ENCODE data around the gene ADRA2B. TPM values are rescaled to one million over a fixed set of nuclear protein-coding genes. Genes with fewer than 3 reads are reported as not detected.

The ADRA2B gene
- total RNA-seq, 1 experiment from 2014 or later = not detected

- no peak for DNase-seq (ENCODE audit: low spot score)
These were observed 22.1 kb upstream of the ADRA2B start, which contains the start of gene ASTL for GRCh38 chr2:96138179-96139145. Gene ASTL, minus strand, starts transcription at chr2:96138502. Its CDS starts 66 bp downstream, at chr2:96138436.

- no peak for DNase-seq (ENCODE audit: low spot score)
These were observed 21.2 kb upstream of the ADRA2B start for GRCh38 chr2:96137321-96138178.

GRCh38 chr2:96136129-96136720 lies 19.9 kb upstream of the ADRA2B start:
- DNase-seq (ENCODE audit: low spot score) = no peak

GRCh38 chr2:96135621-96136020 lies 19.2 kb upstream of the ADRA2B start:
- no peak for DNase-seq (ENCODE audit: low spot score)

- DNase-seq (ENCODE audit: low spot score) = no peak
These were observed 18.8 kb upstream of the ADRA2B start for GRCh38 chr2:96135171-96135570.

- DNase-seq (ENCODE audit: low spot score) = no peak
These were observed 18.1 kb upstream of the ADRA2B start for GRCh38 chr2:96134421-96134820.

GRCh38 chr2:96131813-96132745 lies 15.7 kb upstream of the ADRA2B start:
- DNase-seq (ENCODE audit: low spot score) = no peak

GRCh38 chr2:96131152-96131812 lies 14.9 kb upstream of the ADRA2B start:
- no peak for DNase-seq (ENCODE audit: low spot score)

GRCh38 chr2:96130483-96130882 lies 14.1 kb upstream of the ADRA2B start:
- DNase-seq (ENCODE audit: low spot score) = no peak

GRCh38 chr2:96129528-96130120 lies 13.3 kb upstream of the ADRA2B start:
- no peak for DNase-seq (ENCODE audit: low spot score)

- no peak for DNase-seq (ENCODE audit: low spot score)
These were observed 12.1 kb upstream of the ADRA2B start for GRCh38 chr2:96128456-96128855.

GRCh38 chr2:96124406-96125265 lies 8.3 kb upstream of the ADRA2B start:
- DNase-seq (ENCODE audit: low spot score) = no peak

GRCh38 chr2:96123936-96124335 lies 7.6 kb upstream of the ADRA2B start:
- no peak for DNase-seq (ENCODE audit: low spot score)

- DNase-seq (ENCODE audit: low spot score) = no peak
These were observed 6.9 kb upstream of the ADRA2B start for GRCh38 chr2:96123290-96123689.

- no peak for DNase-seq (ENCODE audit: low spot score)
These were observed 6.0 kb upstream of the ADRA2B start for GRCh38 chr2:96122391-96122790.

GRCh38 chr2:96121414-96121813 lies 5.0 kb upstream of the ADRA2B start:
- no peak for DNase-seq (ENCODE audit: low spot score)

GRCh38 chr2:96120991-96121390 lies 4.6 kb upstream of the ADRA2B start:
- no peak for DNase-seq (ENCODE audit: low spot score)

- DNase-seq (ENCODE audit: low spot score) = no peak
These were observed 3.8 kb upstream of the ADRA2B start for GRCh38 chr2:96120091-96120720.

- no peak for DNase-seq (ENCODE audit: low spot score)
These were observed 3.0 kb upstream of the ADRA2B start for GRCh38 chr2:96119389-96119751.
